H1 (cell line): ENCODE data around the gene COX5A. TPM values are rescaled to one million over a fixed set of nuclear protein-coding genes. Genes with fewer than 3 reads are reported as not detected.

Experiments
- CTCF ChIA-PET: fragments of 300-600 bp; sonication (Branson Sonifier 250); formaldehyde crosslinking; loops from one replicate; lab custom pipeline; 2021; ENCODE audit not compliant: partially characterized antibody; lab: Charles Lee
- POLR2A ChIA-PET: fragments of 300-600 bp; sonication (Branson Sonifier 250); formaldehyde crosslinking; loops from one replicate; lab custom pipeline; 2021; ENCODE audit warnings: inconsistent platforms; ENCODE audit not compliant: partially characterized antibody; lab: Charles Lee
- DNase-seq, 2 experiments: peaks; one replicate each; pipeline versions ENCODE4 v3.0.0 to v3.0.0-alpha.2; 2010 to 2022; ENCODE audit warnings: low spot score in 2 of 2, low read depth in 1 of 2, mixed read lengths in 1 of 2
- FAIRE-seq: peaks from 2 replicates; lab custom pipeline; 2011; peaks lifted over from hg19 to GRCh38; lab: Jason Lieb, UNC
- H2AFZ ChIP-seq: 2 replicates; pipeline ENCODE4 v1.8.1; 2012; ENCODE audit warnings: low read length, inconsistent platforms
- H2AK5ac ChIP-seq: 2 replicates; pipeline ENCODE4 v1.6.1; 2013; ENCODE audit warnings: low read depth, low read length
- H2BK120ac ChIP-seq: replicated peaks from 2 replicates; pipeline ENCODE3; 2013; ENCODE audit warnings: low read depth, low read length, inconsistent platforms
- H2BK12ac ChIP-seq: 2 replicates; pipeline ENCODE4 v1.6.1; 2013; ENCODE audit warnings: low read depth, low read length
- H2BK15ac ChIP-seq: 2 replicates; pipeline ENCODE4 v1.6.1; 2013; ENCODE audit warnings: low read length
- H2BK20ac ChIP-seq: 2 replicates; pipeline ENCODE4 v1.6.1; 2013; ENCODE audit warnings: low read length
- H2BK5ac ChIP-seq: 2 replicates; pipeline ENCODE4 v1.6.1; 2013; ENCODE audit warnings: low read depth, low read length
- H3K14ac ChIP-seq: 2 replicates; pipeline ENCODE4 v1.6.1; 2013; ENCODE audit warnings: inconsistent platforms; ENCODE audit not compliant: insufficient read length
- H3K18ac ChIP-seq: 2 replicates; pipeline ENCODE4 v1.6.1; 2013; ENCODE audit warnings: low read length; ENCODE audit errors: extremely low read depth
- H3K23ac ChIP-seq: 2 replicates; pipeline ENCODE4 v1.6.1; 2013; ENCODE audit warnings: inconsistent platforms; ENCODE audit not compliant: insufficient read length
- H3K23me2 ChIP-seq: 2 replicates; pipeline ENCODE4 v1.6.1; 2013; ENCODE audit warnings: low read depth, low read length
- H3K27ac ChIP-seq: 2 replicates; pipeline ENCODE4 v1.6.1; 2011; ENCODE audit warnings: low read depth, low read length, inconsistent platforms
- H3K27me3 ChIP-seq, 4 experiments: replicated peaks in 1 of 4; 1 replicate in 1 of 4; 2 replicates in 3 of 4; pipeline versions ENCODE4 v1.6.1 to v1.8.1; 2011 to 2013; ENCODE audit warnings: low read length in 3 of 4, mild to moderate bottlenecking in 3 of 4, inconsistent platforms in 2 of 4, mixed read lengths in 2 of 4, moderate library complexity in 1 of 4; ENCODE audit not compliant: control insufficient read depth in 3 of 4, insufficient read depth in 3 of 4; ENCODE audit errors: extremely low read depth in 1 of 4
- H3K36me3 ChIP-seq, 4 experiments: 2 replicates each; pipeline versions ENCODE4 v1.6.1 to v1.8.1; 2011 to 2013; ENCODE audit warnings: mild to moderate bottlenecking in 4 of 4, low read length in 3 of 4, moderate library complexity in 2 of 4, control low read depth in 1 of 4, inconsistent platforms in 1 of 4; ENCODE audit not compliant: insufficient read depth in 4 of 4, control insufficient read depth in 2 of 4
- H3K4ac ChIP-seq: replicated peaks from 2 replicates; pipeline ENCODE3; 2013; ENCODE audit warnings: low read length, low read depth, mixed read lengths, inconsistent platforms; ENCODE audit not compliant: insufficient read length
- H3K4me1 ChIP-seq, 4 experiments: replicated peaks in 1 of 4; 1 replicate in 1 of 4; 2 replicates in 3 of 4; pipeline versions ENCODE4 v1.6.1 to v1.8.1; 2011 to 2013; ENCODE audit warnings: low read length in 3 of 4, inconsistent platforms in 2 of 4, mixed read lengths in 1 of 4; ENCODE audit not compliant: insufficient read depth in 4 of 4, control insufficient read depth in 3 of 4
- H3K4me2 ChIP-seq, 2 experiments: 2 replicates each; pipeline versions ENCODE4 v1.6.1 to v1.8.1; 2011 to 2013; ENCODE audit warnings: low read depth in 2 of 2, low read length in 2 of 2, control low read depth in 1 of 2, inconsistent platforms in 1 of 2, mild to moderate bottlenecking in 1 of 2; ENCODE audit not compliant: insufficient read depth in 1 of 2
- H3K4me3 ChIP-seq, 4 experiments: fragments of 200-600, 300-600 bp in 1 of 4; sonication (generic), shearing (Covaris generic), sonication (Bioruptor Twin) in 1 of 4; 2 replicates each; pipeline versions ENCODE4 v1.5.1 to v1.8.1; 2011 to 2016; ENCODE audit warnings: low read length in 4 of 4, low read depth in 3 of 4, control low read depth in 2 of 4, inconsistent platforms in 2 of 4, mild to moderate bottlenecking in 2 of 4, mixed read lengths in 1 of 4, moderate library complexity in 1 of 4; ENCODE audit not compliant: insufficient read depth in 2 of 4; ENCODE audit errors: extremely low read depth in 1 of 4
- H3K56ac ChIP-seq: replicated peaks from 2 replicates; pipeline ENCODE3; 2013; ENCODE audit warnings: low read depth, mild to moderate bottlenecking, mixed read lengths, low read length, inconsistent platforms; ENCODE audit not compliant: insufficient read length
- H3K79me1 ChIP-seq: 2 replicates; pipeline ENCODE4 v1.6.1; 2013; ENCODE audit warnings: low read depth, low read length, control low read depth
- H3K79me2 ChIP-seq, 2 experiments: 2 replicates each; pipeline versions ENCODE4 v1.6.1 to v1.8.1; 2012 to 2013; ENCODE audit warnings: low read length in 2 of 2, mild to moderate bottlenecking in 2 of 2, inconsistent platforms in 1 of 2; ENCODE audit not compliant: insufficient read depth in 2 of 2, control insufficient read depth in 1 of 2
- H3K9ac ChIP-seq, 4 experiments: replicated peaks in 1 of 4; 1 replicate in 1 of 4; 2 replicates in 3 of 4; pipeline versions ENCODE4 v1.6.1 to v1.8.1; 2011 to 2013; ENCODE audit warnings: low read depth in 3 of 4, low read length in 3 of 4, control low read depth in 2 of 4, mild to moderate bottlenecking in 2 of 4, moderate library complexity in 2 of 4, inconsistent platforms in 1 of 4; ENCODE audit errors: extremely low read depth in 1 of 4
- H3K9me3 ChIP-seq, 2 experiments: 2 replicates each; pipeline versions ENCODE4 v1.6.1 to v1.8.1; 2012 to 2013; ENCODE audit warnings: mild to moderate bottlenecking in 2 of 2, moderate library complexity in 2 of 2, control low read depth in 1 of 2, inconsistent platforms in 1 of 2, low read depth in 1 of 2, low read length in 1 of 2, mixed read lengths in 1 of 2; ENCODE audit not compliant: insufficient read depth in 2 of 2
- H4K20me1 ChIP-seq, 2 experiments: replicated peaks in 1 of 2; 2 replicates each; pipeline versions ENCODE3 to v1.8.1; 2011 to 2013; ENCODE audit warnings: inconsistent platforms in 2 of 2, low read length in 2 of 2, mild to moderate bottlenecking in 1 of 2; ENCODE audit not compliant: insufficient read depth in 2 of 2, control insufficient read depth in 1 of 2
- H4K5ac ChIP-seq: 2 replicates; pipeline ENCODE4 v1.6.1; 2013; ENCODE audit warnings: low read length, low read depth, mixed read lengths, inconsistent platforms; ENCODE audit not compliant: insufficient read length
- H4K8ac ChIP-seq: 2 replicates; pipeline ENCODE4 v1.8.0; 2013; ENCODE audit warnings: mild to moderate bottlenecking, moderate library complexity, low read length, inconsistent platforms; ENCODE audit not compliant: insufficient read depth; ENCODE audit errors: extremely low read depth
- H4K91ac ChIP-seq: replicated peaks from 2 replicates; pipeline ENCODE3; 2013; ENCODE audit warnings: low read length, mixed read lengths, inconsistent platforms; ENCODE audit not compliant: insufficient read length
- ATF2 ChIP-seq: IDR thresholded peaks from 2 replicates; pipeline ENCODE4 v1.6.1; 2012; ENCODE audit warnings: low read length, inconsistent platforms
- BCL11A ChIP-seq, 2 experiments: IDR thresholded peaks; one replicate each; pipeline ENCODE4 v1.6.1; 2011; ENCODE audit warnings: low read depth in 2 of 2, low read length in 2 of 2, mild to moderate bottlenecking in 2 of 2
- HDAC2 ChIP-seq, 2 experiments: fragments of 300-600 bp in 1 of 2; sonication (generic) in 1 of 2; IDR thresholded peaks; 2 replicates each; pipeline ENCODE4 v1.6.1; 2011 to 2012; ENCODE audit warnings: low read depth in 2 of 2, low read length in 2 of 2, mild to moderate bottlenecking in 2 of 2, moderate library complexity in 2 of 2, borderline replicate concordance in 1 of 2, inconsistent platforms in 1 of 2
- SUZ12 ChIP-seq: fragments of 200-600 bp; sonication (generic); IDR thresholded peaks from 2 replicates; pipeline ENCODE4 v1.6.1; 2012; ENCODE audit warnings: mild to moderate bottlenecking, inconsistent platforms, low read length, moderate library complexity, mixed read lengths
- TBP ChIP-seq: IDR thresholded peaks from 2 replicates; pipeline ENCODE4 v1.6.1; 2011; ENCODE audit warnings: low read depth, low read length, improper control_type of control experiment
- WGBS, 2 experiments: shearing (Covaris generic) in 1 of 2; methylation state at CpG; one replicate each; pipeline versions ENCODE4 v1.1.6 to v1.1.7; 2013 to 2015; ENCODE audit warnings: low lambda C conversion rate in 2 of 2, mixed read lengths in 2 of 2, inconsistent platforms in 1 of 2, low coverage in 1 of 2, missing lambda C conversion rate in 1 of 2; ENCODE audit not compliant: insufficient replicate concordance in 2 of 2, insufficient coverage in 1 of 2, insufficient read length in 1 of 2; ENCODE audit errors: extremely low coverage in 1 of 2, missing lambda C conversion rate in 1 of 2; 5-methylcytosine and 5-hydroxymethylcytosine counted together
- polyA plus RNA-seq, 7 experiments: library from polyadenylated mRNA; depleted of rRNA in 3 of 7; stranded (reverse) in 5 of 7; unstranded in 2 of 7; fragments of >200 nt in 5 of 7; fragments of 200-250 nt in 2 of 7; gene quantifications; 1 replicate in 5 of 7; 2 replicates in 1 of 7; 4 replicates in 1 of 7; pipeline versions ENCODE4 v1.2.1 to v1.2.3, GENCODE V29; 2011 to 2013; ENCODE audit warnings: missing spikeins in 2 of 7, mixed read lengths in 2 of 7
- total RNA-seq: library from RNA; stranded (reverse); fragmentation: NEBNext Ultra II Directional; extraction: Animal tissue kit (Norgen Biotek cat#: 25700); gene quantifications from 2 replicates; pipeline ENCODE4 v1.2.1, GENCODE V29; 2021

Gene COX5A
- total and polyA plus RNA-seq, 2 of the 8 experiments (the other 6 are each of a cell fraction or from before 2014, with no cell fraction given) = 270 to 367 TPM

- Histone ChIP-seq H3K9me3 (no peaks in the 10 kb centered on the region), H3K56ac (no peak overlapping the region), H4K20me1 (peaks cover 0 to 7% of the 10 kb centered on the region in 2 experiments), H3K4me3 (no peak overlapping the region), H3K9ac (peak overlapping the region in 1 of 4 experiments; percentile 18; a peak in 1 of 7 replicates), H4K5ac (no peak overlapping the region), H3K14ac (no peak overlapping the region), H3K23me2 (peaks cover 5% of the 10 kb centered on the region; the same call in 1 of the 2 replicates), H2AFZ (no peak overlapping the region), H3K27ac (no peak overlapping the region), H3K4me1 (peaks cover 0 to 3% (median 0%) of the 10 kb centered on the region in 4 experiments; a peak in 1 of 7 replicates), H2BK5ac (no peak overlapping the region), H3K27me3 (no peaks in the 10 kb centered on the region), H4K91ac (no peak overlapping the region), H2BK15ac (no peak overlapping the region), H3K18ac (no peak overlapping the region), H2BK120ac (no peak overlapping the region), H3K36me3 (no peaks in the 10 kb centered on the region), H2BK20ac (no peak overlapping the region), H3K79me2 (peaks cover 0 to 55% of the 10 kb centered on the region in 2 experiments; a peak in 2 of 4 replicates), H4K8ac (no peak overlapping the region), H2AK5ac (no peak overlapping the region), H3K4me2 (peak overlapping the region in 1 of 2 experiments; percentile 5; a peak in 1 of 4 replicates), H3K79me1 (peaks cover 6% of the 10 kb centered on the region; the same call in 1 of the 2 replicates), H3K4ac (no peak overlapping the region), H2BK12ac (no peak overlapping the region), H3K23ac (no peak overlapping the region)
- TF ChIP-seq TBP = no peak
- no peak for TF ChIP-seq ATF2
- TF ChIP-seq SUZ12 = no peak
- no peak for TF ChIP-seq BCL11A (IDR thresholded peaks at IDR 0.05; ENCODE audit: low read depth in 2 of 2, low read length in 2 of 2)
- no peak for TF ChIP-seq HDAC2 (IDR thresholded peaks at IDR 0.05; ENCODE audit: borderline replicate concordance in 1 of 2, low read depth in 2 of 2, low read length in 2 of 2)
- no peak for DNase-seq
- CTCF ChIA-PET = interaction anchor here (0.7 to 2.3 kb wide), 15 partner anchors 10 to 347 kb away, joined by 3 to 16 read pairs (median 3); partner anchors contain the start of gene ULK3
- WGBS, 2 experiments = 89% methylated on average over 6 of the region's 6 CpGs; no CpG with 5 or more reads in 1 of the 2 experiments
- no peak for FAIRE-seq
- POLR2A ChIA-PET = interaction anchor here (0.6 to 2.4 kb wide), 13 partner anchors 8 to 112 kb away, joined by 3 to 10 read pairs (median 4); partner anchors contain the start of gene MPI
These were observed 67.2 kb downstream of the COX5A start for GRCh38 chr15:74870436-74871215.
